Right ventricle myocardium superior (tissue), 1 donor: Measurements from ENCODE around the gene SCGB3A2. TPM values are rescaled to one million over a fixed set of nuclear protein-coding genes. Genes with fewer than 3 reads are reported as not detected.

ENCODE experiments used
- total RNA-seq: library from RNA; stranded (reverse); fragmentation: NEBNext Ultra II Directional; extraction: Animal tissue kit (Norgen Biotek cat#: 25700); gene quantifications from one replicate; pipeline ENCODE4 v1.2.1, GENCODE V29; 2021
- donor health status: DM: no; HTN: yes; CAD: no; lungs with severe emphysema.

SCGB3A2 gene
- total RNA-seq, 1 donor from 2014 or later, result not detected

Other genes starting within 250 kb of the SCGB3A2 start
- gene JAKMIP2, start 96.0 kb upstream of the SCGB3A2 start, total RNA-seq, result 0.27 TPM
- not detected for gene SPINK1, start 47.0 kb upstream of the SCGB3A2 start, total RNA-seq
- 2.0 TPM for gene C5orf46, start 27.8 kb downstream of the SCGB3A2 start, total RNA-seq
- 0.35 TPM for gene SPINK5, start 185.3 kb downstream of the SCGB3A2 start, total RNA-seq